GM18907 (cell line): Measurements from ENCODE around the gene DENND2A.
"Not testable (repeated sequence)": the region's sequence is repeated elsewhere in the genome, so short reads cannot be mapped to it uniquely, and the experiment has no call there.

Source experiments
- ATAC-seq: cut with Tn5 transposase; IDR thresholded peaks from one replicate; pipeline ENCODE4 v1.9.1; 2021; ENCODE audit warnings: mild to moderate bottlenecking, moderate library complexity; ENCODE audit not compliant: unreplicated experiment

The DENND2A gene

GRCh38 chr7:140674356-140674800 is 33.8 kb upstream of the DENND2A start:
- peak; percentile 31 for ATAC-seq

GRCh38 chr7:140673774-140674155 is 33.2 kb upstream of the DENND2A start:
- ATAC-seq: no peak

DNA sequence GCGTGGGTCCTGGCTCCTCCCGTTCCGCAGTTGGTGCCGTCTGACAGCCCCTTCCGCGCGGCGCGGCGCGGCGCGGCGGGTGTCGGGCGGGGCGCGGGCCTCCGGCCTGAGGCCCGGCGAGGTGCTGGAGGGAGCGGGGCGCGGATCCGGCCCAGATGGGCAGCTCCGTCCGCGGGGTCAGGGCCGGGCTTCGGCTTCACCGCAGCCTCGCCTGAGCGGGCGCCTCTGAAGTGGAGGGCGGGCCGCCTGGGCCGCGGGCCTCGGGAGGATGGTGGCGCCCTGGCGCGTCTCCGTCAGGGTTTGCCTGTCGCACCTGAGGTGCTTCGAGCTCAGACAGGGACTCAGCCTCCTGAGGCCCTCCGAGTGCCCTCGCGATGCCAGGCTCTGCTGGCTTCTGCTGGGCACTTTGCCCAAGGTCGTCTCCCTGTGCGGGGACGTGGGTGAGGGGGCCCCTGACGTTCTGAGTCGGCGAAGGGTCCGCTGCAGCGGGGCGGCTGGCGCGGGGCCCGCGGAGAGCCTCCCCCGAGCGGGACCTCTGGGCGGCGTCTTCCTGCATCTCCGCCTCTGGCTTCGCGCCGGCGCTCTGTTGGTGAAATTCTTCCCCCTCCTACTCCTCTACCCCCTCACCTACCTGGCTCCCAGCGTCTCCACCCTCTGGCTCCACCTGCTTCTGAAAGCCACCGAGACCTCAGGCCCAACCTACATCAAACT is 32.6 kb upstream of the DENND2A start:
- peak; percentile 45 for ATAC-seq

GRCh38 chr7:140672382-140673062 is 31.9 kb upstream of the DENND2A start, which contains the start of gene ADCK2:
Gene ADCK2 (plus strand): TSS chr7:140672945. CDS start chr7:140673331, 386 bp downstream.
- peak; percentile 56 for ATAC-seq

DNA sequence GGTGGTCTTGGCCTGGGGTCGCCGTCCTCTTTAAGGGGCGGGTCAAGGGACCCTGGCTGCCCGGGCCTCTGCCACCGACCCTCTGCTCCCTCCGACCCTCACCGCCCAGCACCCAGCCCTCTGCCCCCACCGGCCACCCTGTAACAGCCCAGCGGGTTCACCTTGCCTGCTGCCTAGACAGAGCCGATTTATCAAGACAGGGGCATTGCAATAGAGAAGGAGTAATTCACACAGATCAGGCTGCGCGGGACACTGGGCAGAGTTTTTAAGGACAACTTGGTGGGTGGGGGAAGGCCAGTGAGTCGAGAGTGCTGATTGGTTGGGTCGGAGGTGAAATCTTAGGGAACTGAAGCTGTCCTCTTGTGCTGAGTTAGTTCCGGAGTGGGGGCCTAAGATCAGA is 31.4 kb upstream of the DENND2A start:
- ATAC-seq: no peak

DNA sequence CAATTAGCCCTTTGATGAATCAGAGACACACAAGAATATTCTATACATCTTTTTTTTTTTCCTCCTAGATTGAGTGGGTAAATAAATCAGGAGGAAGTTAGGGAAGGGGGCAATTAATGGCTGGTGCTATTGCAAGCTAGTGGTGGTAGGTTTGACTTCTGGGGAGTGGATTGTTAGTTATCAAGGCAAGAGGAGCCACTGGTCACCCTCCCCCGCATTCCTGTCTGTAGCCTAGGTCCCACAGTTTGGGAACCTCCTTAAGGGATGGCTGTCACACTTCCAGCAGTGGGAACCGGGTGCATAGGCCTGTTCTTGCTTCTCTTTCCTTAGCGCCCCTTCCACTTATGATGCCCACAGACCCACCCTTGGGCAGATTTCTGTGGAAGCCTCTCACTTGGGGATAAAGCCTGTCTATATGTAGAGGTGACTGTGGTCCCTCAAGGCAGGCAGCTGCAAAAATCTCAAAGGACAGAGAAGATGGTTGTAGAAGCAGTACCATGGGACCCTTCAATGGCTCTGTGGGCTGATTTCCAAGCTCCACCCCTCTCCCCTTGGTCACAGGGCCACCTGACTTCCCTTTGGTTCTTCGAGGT is 29.8 kb upstream of the DENND2A start:
- no peak for ATAC-seq

GRCh38 chr7:140669862-140670261 is 29.2 kb upstream of the DENND2A start:
- not testable (repeated sequence) for ATAC-seq

- ATAC-seq: no peak
Observed at GRCh38 chr7:140669352-140669751, 28.7 kb upstream of the DENND2A start.

GRCh38 chr7:140668641-140669040 is 28.0 kb upstream of the DENND2A start:
- ATAC-seq: no peak

DNA sequence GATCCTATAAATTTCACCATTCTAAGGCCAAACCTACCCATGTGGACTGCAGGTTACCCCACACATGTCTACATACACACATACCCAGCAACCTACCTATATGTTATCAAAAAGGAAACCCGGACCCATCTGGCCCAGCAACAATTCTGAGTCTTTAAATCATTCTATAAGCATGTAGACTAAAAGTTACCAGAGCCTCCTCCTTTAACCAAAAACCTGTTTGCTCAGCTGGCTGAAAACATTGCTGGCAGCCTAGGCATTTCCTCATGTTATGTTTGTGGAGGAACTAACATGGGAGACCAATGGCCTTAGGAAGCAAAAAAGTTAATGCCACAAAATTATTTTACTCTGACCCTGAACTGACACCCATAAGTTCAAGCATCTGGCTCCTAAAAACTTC is 26.9 kb upstream of the DENND2A start:
- no peak for ATAC-seq

GRCh38 chr7:140662938-140663337 is 22.3 kb upstream of the DENND2A start:
- not testable (repeated sequence) for ATAC-seq

DNA sequence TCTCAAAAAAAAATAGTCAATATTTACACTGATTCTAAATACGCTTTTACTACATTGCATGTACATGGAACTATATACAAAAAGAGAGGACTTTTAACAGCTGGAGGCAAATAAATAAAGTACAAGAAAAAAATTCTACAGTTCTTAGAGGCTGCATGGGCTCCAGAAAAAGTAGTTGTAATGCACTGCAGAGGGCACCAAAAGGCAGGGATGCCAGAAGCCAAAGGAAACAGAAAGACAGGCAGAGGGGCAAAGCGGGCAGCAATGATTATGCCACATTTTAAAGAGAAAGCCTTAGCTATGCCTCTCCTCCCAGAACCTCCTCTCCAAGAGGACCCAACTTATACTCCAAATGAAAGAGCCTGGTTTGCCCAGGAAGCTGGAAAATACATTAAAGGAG is 20.5 kb upstream of the DENND2A start:
- ATAC-seq: no peak

- ATAC-seq: no peak
Observed at GRCh38 chr7:140659856-140660255, 19.2 kb upstream of the DENND2A start.

DNA sequence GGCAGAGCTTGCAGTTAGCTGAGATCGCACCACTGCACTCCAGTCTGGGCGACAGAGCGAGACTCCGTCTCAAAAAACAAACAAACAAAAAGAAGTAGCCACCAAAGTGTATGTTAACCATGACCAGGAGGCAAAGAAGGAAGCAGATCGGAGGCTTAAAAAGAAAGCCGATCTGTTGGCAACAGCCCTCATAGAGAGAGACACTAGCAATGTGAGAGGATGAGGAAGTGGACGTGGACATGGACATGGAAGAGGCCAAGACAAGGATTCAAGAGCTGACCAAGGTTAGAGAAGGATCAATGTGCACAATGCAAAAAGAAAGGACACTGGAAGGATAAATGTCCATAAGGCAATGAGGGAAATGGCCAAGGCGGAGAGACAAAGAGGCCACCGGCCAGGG is 17.3 kb upstream of the DENND2A start:
- ATAC-seq: no peak

DNA sequence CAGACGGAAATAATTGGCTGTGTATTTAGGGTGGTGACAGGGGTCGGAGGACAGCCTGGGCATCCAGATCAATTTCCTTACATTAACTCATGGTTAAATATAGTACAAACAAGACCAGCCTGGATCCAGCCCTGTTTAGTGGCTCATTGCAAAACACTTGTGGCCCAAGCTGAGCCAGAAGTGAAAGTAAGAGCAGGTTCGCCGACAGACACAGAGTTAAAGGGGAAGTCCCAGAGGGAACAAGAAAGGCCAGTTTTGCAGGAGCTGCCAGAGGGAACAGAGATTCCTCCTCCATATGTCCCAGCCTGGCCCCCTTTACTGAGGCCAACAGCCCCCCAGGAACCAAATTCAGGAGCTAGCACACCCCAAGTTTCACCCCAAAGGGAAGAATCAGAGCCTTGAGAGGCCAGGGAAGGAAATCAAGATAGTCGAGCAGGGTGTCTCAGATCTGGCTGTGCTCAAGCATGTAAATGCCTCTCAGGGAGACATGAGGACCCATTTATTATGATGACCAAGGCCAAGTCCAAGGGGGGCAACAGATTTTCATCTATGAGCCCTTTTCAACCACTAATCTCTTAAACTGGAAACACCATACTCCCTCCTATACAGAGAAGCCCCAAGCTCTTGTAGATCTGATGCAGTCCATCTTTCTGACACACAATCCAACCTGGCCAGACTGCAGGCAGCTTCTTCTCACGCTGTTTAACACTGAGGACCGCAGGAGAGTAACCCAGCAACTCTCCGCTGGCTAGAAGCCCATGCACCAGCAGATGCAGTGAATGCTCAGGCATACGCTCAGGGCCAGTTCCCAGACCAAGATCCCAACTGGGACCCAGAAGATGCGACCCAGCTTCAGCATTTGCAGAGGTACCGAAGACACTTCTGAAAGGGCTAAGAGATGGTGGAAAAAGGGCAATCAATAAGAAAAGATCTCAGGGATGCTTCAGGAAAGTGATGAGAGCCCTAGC is 16.2 kb upstream of the DENND2A start:
- peak; percentile 78 for ATAC-seq

DNA sequence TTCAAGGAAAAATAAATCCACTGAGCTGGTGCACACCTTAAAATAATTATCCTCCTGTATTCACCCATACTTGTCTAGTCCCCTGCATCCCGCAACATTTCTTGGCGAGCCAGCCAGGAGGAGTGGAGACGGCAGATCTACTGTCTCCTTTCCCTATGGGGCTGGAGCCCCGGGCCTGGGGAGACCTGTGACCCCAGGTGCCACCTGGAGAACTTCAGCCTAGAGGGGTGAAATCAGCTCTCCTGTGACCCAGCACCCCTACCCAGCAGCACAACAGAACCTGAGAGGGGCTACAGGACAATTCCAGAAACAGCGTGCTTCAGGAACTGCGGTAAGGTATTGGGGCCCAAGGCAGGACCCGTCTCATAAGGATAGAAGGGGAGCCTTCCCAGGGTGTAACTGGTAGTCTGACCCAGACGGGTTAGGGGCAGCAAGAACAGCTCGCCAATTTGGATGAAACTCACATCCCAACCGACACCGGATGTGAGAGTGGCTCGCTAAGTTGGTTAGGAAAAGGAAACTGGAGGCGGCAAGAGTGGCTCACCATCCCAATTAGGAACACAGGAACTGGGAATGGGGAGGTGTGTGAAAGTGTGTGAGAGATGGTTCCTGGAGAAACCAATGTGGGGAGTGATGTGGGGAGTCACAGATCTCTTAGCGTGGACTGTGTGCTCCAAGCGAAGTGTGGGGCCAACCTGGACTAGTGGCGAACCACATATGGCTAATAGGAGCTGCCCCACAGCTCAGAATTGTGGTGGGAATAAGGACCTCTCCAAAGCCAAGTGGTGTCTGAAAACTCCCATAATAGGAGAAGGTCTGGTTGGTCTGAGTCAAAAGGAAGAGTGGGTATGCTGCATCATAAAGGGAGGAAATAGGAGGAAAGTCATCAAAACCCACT is 15.1 kb upstream of the DENND2A start:
- no peak for ATAC-seq

DNA sequence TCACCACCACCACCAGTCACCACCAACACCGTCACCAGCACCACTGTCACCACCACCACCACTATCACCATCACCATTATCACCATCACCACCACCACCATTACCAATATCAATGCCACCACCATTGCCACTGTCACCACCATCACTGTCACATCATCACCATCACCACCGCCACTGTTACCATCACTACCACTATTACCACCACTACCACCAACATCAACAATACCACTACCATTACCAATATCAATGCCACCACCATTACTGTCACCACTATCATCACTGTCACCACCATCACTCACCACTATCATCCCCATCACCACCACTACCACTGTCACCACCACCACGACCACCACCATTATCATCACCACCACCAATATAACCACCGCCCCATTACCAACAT is 14.0 kb upstream of the DENND2A start:
- no peak for ATAC-seq

DNA sequence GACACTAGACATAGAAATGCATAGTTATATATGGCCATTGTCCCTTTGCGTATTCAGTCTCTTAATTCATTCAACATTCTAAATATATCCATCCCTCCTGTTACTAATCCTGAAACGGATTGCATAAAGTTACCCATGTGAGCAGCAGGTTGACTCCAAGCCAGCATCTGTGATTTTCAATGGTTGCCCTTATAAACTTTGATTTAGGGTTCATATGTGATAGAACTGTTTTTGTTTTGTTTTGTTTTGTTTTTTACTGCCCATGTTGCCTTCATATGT is 13.4 kb upstream of the DENND2A start:
- no peak for ATAC-seq

- ATAC-seq: no peak
Observed at GRCh38 chr7:140653319-140654108, 12.9 kb upstream of the DENND2A start.
